H4 (cell line): ENCODE results near the gene CASQ2. TPM values are rescaled to one million over a fixed set of nuclear protein-coding genes. Genes with fewer than 3 reads are reported as not detected.

ENCODE experiments used
- DNase-seq: peaks from one replicate; pipeline ENCODE4 v3.0.0-alpha.2; 2015; ENCODE audit warnings: low spot score
- total RNA-seq: library from RNA; depleted of rRNA; stranded (reverse); fragments of >200 nt; shearing (Covaris generic); gene quantifications from 2 replicates; pipeline ENCODE4 v1.2.3, GENCODE V29; 2014

The CASQ2 gene
- total RNA-seq, 1 experiment from 2014 or later = not detected

DNA sequence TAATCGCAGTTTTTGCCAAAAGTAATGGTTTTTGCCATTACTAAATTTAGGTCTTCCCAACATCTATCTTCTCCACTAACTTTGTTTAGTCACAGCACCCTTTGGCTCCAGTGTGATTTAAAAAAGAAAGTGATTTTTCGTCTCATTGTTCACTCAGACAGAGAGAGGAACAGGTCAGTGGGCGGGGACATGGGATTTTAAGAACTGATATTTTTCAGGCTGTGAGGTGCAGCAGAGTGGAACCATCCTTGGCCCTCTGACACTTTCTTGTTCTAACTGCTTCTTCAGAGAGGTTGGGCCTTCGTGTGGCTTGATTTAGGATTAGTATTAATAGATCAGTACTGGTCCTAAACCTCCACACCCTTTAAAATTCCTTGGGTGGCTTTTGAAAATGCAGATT, 38.8 kb downstream of the CASQ2 start:
- no peak for DNase-seq

DNA sequence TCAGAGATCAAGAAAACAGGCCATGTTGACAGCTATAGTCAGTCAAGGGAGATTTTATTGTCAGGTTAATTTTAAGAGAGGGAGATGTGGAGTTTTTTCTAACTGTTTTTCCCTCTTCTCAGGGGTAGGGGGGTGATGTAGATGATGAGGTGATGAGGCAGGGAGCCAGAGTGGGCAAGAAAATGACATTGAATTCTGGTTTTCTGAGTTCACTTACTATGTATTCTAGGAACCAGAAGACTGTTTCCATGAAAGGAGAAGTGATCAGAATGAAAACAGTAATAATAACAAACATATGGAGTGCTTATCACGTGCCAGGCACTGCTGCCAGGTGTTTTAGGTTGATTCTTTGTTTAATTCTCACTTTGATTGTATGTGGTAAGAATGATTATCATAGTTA, 40.2 kb downstream of the CASQ2 start:
- no peak for DNase-seq

DNA sequence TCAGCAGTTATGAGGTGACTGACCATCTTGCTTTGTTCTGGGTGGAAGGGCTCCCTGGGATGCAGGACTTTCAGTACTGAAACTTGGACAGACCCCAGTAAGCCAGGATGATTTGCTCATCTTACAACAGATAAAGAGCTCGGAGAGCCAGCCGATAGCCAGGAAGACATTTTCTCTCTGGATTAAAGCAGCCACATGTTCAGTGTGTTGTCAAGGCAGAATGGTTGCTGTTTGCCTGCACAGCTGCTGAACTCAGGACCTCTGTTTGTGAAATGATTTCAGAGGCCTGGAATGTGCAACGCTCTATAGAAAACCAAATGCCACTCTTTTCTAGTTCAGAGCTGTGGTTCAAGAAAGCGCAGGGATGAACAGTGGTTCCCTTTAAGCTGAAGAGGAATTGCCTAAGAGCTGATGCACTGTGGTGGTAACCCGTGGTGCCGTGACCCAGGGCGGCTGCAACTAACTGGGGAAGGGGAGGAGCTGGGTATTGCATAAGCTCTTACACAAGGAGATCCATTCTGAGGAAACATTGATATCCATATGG, 40.7 kb downstream of the CASQ2 start:
- peak; percentile 71 for DNase-seq

DNA sequence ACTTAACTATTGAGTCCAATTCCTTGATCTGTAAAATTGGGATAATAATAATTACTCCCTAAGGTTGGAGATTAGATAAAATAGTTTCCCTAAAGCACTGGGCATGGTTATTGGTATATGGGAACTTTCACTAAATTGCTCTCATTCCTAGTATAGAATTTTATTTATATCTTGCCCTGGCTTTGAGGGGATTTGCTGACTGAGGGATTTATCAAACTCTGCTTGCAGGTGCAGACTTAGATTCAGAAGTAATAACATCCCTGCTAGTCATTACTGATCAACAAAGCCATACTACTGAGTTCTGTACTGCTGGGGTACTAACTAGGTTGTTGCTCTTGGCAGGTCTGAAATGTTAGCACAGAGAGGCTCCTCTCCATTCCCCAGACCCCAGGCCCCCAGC, 41.9 kb downstream of the CASQ2 start:
- no peak for DNase-seq

DNA sequence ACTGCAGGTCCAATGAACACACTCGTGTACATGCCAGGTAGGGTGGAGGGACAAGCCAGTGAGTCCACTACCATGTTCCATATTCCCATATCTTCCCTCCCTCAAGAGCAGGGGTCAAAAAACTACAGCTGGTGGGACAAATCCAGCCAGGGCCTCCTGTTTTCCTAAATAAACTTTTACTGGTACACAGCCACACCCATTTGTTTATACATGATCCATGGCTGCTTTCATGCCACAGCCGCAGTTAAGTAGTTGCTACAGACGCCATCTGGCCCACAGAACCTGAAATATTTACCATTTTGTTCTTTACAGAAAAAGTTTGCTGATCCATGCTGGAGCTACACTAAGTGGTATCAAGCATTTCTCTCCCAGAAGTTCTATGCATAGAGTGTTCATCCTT, 42.4 kb downstream of the CASQ2 start:
- no peak for DNase-seq

DNA sequence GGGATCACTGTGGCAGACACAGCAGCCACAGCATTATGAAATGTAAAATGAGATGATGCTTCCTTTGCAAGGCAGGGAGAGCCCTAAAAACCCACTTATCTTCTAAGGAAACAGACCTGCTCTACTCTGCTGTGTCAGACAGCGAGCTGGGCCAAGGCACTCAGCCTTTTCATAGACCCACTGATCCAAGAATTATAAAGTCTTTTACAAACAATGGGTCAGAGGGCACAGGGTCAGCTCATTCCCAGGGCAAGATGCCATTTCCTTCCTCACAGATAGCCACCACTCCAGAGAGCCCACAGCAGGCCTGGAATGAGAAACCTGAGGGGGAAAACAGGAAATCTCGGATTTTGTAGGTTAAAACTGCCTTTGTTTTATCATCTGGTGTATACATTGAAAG, 42.9 kb downstream of the CASQ2 start:
- DNase-seq = no peak

DNA sequence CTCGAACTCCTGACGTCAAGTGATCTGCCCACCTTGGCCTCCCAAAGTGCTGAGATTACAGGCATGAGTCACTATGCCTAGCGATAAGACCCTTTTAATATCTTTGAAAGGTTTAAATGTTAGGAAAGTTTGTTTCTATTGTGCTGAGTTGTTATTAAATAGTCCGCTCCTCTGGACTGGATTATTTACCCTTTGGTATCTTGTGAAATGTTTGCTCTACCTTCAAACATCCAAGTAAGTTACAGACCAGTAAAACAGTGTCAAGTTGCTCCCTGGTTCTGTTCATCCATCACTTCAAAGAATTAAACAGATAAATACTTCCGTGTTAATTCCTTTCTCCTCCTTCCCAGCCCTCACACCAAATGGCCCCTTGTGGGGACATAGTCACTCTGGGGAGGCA, 44.8 kb downstream of the CASQ2 start:
- no peak for DNase-seq

DNA sequence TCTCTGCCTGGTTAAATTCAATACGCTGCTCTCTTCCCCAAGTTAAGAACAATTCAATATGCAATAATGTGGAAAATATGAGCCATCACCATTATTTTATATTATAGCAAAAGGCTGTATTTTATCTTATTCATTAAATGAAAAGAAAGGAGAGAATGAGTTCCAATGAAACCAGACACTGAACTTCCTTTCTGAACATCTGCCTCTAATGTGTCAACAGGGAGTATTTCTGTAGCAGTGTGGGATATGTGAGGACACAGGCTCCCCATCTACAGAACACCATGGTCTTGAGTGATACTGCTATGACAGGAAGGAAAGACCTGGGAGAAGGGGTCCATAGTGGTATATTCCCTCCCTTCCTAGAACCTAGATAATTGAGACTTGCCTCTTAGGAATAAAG, 46.3 kb downstream of the CASQ2 start:
- DNase-seq = no peak

DNA sequence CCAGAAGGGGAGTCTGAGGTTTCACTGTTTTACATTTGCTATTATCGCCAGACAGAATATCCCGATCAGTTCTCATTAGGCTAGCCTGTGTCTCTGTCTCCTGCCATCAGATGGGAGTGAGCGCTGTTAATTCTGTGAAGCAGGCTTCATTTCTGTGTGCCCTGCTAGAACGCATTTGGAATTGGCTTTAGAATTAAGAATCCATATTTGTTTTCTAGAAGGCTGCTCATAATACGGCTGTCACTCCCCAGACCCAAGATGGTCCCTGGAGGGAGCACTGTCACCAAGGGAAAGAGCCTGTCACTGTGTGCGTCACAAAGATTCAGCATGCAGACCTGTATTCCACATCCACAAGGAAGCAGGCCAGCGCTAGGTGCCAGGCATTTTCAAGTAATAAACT, 49.2 kb downstream of the CASQ2 start:
- no peak for DNase-seq

DNA sequence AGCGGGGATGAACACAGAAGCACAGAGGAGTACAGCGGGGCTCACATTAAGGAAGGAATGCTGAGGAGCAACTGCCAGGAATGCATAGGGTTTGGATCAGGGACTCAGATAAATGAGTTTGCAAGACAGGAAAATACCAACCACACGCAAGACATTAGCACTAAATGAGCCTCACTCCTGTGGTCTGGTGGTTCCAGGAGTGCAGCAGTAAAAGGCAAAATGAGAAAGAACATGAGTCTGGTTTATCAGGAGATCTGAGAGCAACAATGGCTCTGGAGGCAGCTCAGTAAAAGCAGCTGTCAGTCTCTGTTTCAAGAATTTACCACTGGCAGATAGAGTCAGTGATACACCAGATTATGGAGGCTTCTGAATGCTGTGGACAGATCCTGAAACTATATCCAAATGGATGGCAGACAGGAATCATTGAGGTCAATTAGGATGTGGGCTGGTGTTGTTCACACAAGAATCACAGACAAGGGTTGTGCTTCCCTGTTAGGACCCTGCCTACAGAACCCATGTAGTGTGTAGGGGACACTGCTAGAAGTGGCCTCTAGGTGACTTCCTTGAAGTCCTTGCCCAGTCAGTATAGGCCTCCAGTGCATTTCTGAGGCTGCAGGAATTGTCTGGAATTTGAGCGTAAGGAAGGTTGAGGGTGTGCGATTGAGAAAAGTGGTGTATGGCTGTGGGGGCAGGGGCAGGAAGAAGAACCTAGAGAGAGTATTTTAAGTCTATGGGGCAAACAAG, 50.3 kb downstream of the CASQ2 start:
- DNase-seq = no peak

DNA sequence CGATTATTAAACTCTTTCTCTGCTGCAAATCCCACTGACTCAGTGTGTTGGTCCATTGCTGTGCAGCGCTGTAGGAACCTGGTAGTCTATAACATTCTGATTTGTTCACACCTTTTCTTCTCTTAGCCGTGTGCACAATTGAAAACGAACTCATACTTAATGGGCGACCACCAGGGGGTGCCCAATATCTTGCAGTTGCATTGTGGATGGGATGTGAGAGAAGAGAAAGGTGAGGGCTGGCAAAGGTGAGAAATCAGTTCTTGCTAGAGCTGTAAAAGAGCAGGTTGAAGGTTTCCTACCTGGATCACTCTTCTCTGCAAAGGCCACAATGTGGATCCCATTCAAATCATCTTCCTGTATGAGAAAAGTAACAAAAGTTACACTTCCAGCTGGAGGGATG, 51.0 kb downstream of the CASQ2 start:
- DNase-seq = peak; percentile 11

DNA sequence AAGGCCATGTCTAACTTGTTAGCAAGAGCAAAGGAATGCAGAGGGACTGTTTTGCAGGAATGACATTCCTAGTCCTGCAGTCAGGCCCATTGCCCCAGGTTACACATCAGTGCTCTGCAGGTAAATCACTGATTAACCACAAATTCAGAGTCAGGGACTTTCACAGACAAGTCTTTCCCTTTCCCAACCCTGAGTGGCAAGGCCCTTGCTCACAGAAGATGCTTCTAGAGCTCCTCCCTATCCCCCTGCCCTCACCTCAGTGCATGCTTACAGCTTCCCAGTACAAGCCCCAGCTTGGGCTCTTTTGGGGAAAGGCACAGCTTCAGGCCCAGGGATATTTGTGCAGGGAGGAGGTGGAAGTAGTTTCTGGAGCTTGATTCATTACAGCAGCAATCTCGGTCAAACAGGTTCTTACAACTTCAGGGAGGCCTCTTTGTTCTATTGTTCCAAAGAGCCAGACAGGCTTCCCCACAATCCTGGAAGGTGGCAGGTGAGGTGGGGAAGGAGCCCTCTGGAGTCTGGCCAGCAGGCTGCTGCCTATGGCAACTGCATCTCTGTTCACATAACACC, 53.9 kb downstream of the CASQ2 start:
- no peak for DNase-seq

DNA sequence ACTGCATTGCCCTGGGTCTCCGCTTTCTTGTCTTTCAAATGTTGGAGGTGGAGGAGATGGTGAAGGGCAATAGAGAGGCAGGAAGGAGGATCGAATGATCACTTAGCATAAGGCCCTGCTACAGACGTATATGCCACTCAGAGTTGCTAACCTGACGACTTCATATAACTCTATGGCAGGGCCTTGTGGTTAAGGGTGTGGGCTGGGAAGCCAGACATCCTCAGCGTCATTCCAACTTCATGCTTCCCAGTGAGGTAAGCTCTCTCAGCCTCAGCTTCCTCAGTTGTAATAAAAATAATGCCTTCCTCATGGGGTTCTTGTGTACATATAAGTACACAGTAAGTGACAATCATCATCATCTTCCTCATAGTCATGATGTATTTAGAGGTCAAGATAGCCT, 54.6 kb downstream of the CASQ2 start:
- no peak for DNase-seq

DNA sequence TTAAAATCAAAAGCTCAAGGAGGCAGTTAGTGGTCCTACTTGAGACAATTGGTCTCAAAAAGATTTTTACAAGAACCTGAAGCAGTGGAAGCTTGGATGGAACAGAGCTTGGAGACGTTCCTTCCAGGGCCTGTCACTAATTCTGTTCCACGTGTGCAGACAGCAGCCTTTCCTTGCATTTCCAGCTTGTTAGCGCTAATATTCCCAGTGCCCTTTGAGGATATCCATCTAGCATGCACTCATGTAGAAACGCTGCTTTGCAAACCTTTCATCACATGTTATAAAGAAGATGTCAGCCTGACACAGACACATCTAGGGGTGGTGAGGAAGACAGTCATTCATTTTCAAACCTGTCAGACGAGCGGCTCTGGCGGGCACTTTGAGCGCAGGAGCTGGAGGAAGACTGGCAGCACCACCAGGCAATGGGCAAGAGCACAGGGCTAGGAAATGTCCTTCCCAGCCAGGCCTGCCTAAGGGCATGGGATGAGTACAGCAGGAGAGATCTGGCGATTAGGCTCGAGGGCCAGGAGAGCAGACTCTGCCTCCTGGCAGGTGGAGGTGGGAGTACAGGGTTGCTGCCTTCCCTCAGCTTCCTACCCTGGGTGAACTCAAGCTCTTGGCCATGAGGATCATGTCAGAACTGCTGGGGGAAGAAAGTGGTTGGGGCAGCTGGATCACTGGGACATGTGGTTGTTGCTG, 55.5 kb downstream of the CASQ2 start:
- DNase-seq = no peak

DNA sequence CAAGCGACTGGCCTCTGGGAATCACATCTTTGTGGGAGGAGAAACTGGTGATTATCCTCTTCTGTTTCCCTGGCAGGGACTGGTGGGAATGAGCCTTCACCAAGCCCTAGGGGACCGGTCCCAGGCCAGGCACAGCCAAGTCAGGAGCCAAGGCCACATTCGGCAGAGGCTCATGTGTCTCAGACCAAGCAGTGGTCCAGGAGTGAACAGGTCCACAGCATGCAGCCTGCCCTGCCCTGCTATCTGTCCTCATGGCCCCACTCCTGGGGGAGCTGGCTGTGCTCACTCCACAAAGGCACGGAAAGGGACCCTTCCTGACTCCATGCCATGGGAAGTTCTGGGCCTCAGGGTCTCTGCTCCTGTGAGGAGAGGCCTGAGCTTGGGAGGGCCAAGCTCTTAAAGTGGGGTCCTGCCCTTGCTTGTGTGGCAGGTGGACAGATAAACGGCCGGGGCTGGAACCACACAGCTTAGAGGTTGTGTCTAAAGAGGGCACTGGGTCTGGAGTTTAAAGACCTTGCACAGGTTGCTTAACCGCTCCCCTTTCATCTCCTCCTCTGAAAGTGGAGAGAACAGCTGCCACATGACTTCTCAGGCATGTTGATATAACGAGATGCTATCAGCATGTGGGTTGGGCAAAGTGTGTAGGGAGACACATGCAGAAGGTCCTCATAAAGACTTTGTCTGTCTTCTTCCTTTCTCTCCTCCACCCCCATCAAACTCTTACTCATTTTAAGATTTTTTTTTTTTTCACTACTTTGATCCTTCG, 57.5 kb downstream of the CASQ2 start:
- no peak for DNase-seq

DNA sequence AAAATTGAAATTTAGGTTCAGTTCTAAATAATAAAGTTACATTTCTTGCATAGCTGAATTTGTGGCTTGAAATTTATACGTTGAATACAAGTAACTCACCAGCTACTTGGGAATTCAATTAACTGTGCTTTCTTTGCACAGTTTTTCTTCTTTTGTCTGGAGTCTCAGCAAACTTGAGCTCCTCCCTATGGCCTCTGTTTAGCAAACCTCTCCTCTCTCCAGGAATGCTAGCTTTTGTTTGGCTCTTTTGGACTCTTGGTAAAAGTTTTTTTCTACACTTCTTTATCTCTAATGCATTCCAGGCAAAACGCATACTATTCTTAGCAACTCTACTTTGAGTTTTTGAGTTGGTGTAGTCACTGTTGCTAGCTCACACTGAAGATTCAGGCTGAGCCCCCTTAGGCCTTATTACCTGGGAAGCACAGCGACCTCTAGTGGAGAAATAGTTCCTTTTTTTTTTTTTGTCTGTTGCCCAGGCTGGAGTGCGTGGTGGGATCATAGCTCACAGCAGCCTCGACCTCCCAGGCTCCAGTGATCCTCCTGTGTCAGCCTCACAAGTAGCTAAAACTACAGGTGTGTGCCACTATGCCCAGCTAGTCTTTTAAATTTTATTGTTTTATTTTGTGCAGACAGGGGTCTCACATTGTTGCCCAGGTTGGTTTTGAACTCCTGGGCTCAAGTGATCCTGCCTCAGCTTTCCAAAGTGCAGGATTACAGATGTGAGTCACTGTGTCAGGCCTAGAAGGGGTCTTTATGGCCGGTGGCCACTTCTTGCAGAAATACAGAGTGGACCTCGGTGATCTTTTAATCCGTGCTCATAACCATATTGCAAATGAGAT, 61.7 kb downstream of the CASQ2 start:
- DNase-seq = peak; percentile 36

DNA sequence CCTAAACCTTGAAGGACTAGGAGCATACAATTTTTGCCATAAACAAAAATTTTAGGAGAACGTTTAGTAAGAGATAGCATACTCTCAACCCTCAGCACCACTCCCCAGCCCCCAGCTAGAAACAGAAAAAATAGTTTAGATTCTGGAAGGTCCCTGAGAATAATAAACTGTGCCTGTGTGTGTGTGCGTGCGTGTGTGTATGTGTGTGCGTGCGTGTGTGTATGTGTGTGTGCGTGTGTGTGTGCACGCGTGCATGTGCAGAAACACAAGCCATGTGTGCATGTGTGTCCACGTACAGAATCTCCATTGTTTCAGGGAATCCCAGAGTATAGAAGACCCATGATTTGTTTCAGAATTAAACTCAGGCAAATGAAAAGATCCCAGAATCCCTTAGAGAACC, 62.6 kb downstream of the CASQ2 start:
- no peak for DNase-seq

DNA sequence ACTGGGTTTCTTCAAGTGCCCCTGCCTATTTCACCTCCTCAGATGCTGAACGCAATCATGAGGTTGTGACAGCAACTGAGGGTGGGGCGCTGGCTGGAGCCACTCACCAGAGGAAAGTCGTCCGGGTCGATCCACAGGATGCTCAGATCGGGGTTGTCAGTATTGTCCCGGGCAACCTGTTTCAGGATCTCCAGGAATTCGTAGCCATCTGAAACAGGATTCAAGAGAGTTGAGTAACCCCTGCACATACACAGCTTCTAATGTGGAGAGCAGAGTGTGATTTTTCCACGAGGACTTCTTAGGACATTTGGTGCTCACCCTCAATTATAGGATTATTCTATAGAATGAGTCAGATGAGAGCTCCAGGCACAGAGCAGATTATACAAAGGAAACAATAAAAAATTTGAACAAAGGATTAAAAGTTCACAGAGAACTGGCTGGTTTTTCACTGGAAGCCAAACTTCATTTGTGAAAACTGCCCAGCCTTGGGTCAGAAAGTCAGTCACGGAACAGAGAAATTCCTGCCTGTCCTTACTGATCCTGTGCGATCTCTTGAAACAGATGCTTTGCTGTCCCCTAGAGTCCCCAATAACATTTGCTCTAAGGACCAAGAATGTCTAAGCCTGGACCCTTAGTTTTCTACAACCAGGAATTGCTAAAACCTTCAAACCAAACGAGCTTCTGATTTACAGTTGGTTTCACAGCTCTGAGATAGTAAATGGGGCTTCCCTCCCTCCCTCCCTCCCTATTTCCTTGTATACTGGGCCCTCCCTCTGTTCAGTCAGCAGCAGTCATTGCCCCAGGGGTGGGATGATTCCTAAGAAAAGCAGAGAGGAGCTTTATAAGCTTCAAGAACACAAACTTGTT, 63.2 kb downstream of the CASQ2 start:
- no peak for DNase-seq

DNA sequence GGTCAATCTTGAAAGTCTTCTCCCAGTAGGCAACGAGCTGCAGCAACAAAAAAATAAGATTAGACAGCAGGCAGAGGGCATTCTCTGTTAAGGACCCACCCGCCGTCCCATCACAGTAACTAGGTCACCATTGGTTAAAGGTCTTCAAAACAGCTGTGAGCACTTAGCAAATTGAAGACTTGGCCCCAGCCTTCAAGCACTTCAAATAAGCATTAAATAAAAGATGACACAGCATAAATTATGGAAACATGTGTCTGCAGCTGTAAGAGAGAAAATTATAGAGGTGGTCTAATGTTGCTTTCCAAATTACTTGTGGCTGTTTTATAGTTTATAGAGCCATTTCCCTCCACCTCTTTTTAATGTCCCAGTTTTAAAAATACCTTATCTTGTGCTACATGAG, 65.6 kb downstream of the CASQ2 start:
- DNase-seq = no peak

DNA sequence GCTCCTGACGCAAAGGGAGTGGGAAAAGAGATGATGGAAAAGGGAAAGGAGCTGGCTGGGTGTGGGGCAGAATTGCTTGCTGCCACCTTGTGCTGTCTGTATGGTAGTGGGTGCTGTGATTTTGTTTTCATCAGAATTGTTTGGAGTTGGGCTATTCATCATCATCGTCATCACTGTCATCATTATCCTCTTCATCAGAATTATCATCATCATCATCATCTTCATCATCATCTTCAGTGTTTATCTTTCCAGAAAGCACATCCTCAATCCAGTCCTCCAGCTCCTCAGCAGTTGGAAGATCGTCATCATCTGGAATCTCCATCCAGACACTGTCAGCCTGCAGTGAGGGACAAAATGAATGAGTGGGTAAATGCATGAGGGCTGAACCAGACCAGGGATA, 67.4 kb downstream of the CASQ2 start:
- DNase-seq = no peak
